Vagina (tissue), 2 donors: ENCODE measurements around the gene ADPRS. TPM values are rescaled to one million over a fixed set of nuclear protein-coding genes. Genes with fewer than 3 reads are reported as not detected.

Source experiments
- DNase-seq, 2 donors: peaks; one replicate each; pipeline ENCODE4 v3.0.0-alpha.2; 2017; ENCODE audit errors: extremely low spot score in 2 of 2
- H3K27ac ChIP-seq: fragments of 200-600 bp; sonication (generic); one replicate; pipeline ENCODE4 v1.5.1; 2019
- H3K27me3 ChIP-seq: fragments of 200-600 bp; sonication (generic); one replicate; pipeline ENCODE4 v1.5.1; 2019
- H3K36me3 ChIP-seq, 2 donors: fragments of 200-600 bp; sonication (generic); one replicate each; pipeline ENCODE4 v1.5.1; 2017 to 2019
- H3K4me1 ChIP-seq: fragments of 200-600 bp; sonication (generic); one replicate; pipeline ENCODE4 v1.5.1; 2019
- H3K4me3 ChIP-seq, 2 donors: fragments of 200-600 bp; sonication (generic); 1 replicate in 1 of 2; 2 replicates in 1 of 2; pipeline ENCODE4 v1.5.1; 2016 to 2019
- H3K9me3 ChIP-seq: fragments of 200-600 bp; sonication (generic); one replicate; pipeline ENCODE4 v1.5.1; 2019
- POLR2A ChIP-seq, 2 donors: fragments of 450-650 bp; IDR thresholded peaks; one replicate each; pipeline ENCODE4 v1.6.1; 2017; ENCODE audit warnings: antibody characterized with exemption in 2 of 2, mild to moderate bottlenecking in 2 of 2, moderate library complexity in 2 of 2
- POLR2AphosphoS5 ChIP-seq, 2 donors: sonication (generic); formaldehyde crosslinking; IDR thresholded peaks; one replicate each; pipeline ENCODE4 v1.9.0; 2017; ENCODE audit warnings: antibody characterized with exemption in 2 of 2, mild to moderate bottlenecking in 2 of 2, low read depth in 1 of 2; ENCODE audit not compliant: insufficient read depth in 1 of 2
- intact Hi-C: fragments of 100-400 bp; cut with DNase I; formaldehyde crosslinking; loops from one replicate; pipeline ENCODE4 v1.15.1; 2023
- total RNA-seq: library from RNA; depleted of rRNA; stranded (reverse); fragments of >200 nt; gene quantifications from one replicate; pipeline ENCODE4 v1.2.3, GENCODE V29; 2016
- TF ChIP-seq, protein P1 (sequence below), 3 experiments: fragments of 450-650 bp in 2 of 3; fragments of 200-600 bp in 1 of 3; sonication (generic) in 1 of 3; IDR thresholded peaks; one replicate each; pipeline ENCODE4 v1.5.1; 2017 to 2019; ENCODE audit warnings: antibody characterized with exemption in 3 of 3, mild to moderate bottlenecking in 2 of 3, moderate library complexity in 2 of 3

ADPRS gene
- total RNA-seq, 1 donor from 2014 or later: 32.2 TPM

DNA sequence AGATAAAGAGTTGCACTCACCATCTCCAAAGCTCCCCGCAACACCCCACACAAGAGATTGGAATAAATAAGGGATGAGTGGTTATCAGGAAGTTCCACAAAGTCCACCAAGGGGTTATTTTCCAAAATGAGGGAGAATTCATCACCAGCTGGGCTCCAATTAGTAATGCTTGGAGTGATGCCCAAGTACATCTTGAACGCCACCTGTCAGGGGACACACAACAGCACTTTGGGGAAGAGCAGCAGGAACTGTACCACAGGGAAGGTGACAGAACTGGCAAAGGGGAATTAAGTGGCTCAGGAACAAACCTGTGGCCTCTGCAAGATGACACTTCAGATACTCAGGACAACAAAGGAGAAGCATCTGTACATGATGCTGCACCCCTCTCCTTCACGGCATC lies 49.1 kb downstream of the ADPRS start:
- H3K27ac ChIP-seq: no peak overlapping the region
- peaks cover 66% of the 10 kb centered on the region for H3K4me1 ChIP-seq
- no peaks in the 10 kb centered on the region for H3K27me3 ChIP-seq
- no peaks in the 10 kb centered on the region for H3K9me3 ChIP-seq
- no peak overlapping the region for H3K4me3 ChIP-seq
- TF ChIP-seq POLR2A (IDR thresholded peaks at IDR 0.05): no peak
- TF ChIP-seq, protein P1, sequence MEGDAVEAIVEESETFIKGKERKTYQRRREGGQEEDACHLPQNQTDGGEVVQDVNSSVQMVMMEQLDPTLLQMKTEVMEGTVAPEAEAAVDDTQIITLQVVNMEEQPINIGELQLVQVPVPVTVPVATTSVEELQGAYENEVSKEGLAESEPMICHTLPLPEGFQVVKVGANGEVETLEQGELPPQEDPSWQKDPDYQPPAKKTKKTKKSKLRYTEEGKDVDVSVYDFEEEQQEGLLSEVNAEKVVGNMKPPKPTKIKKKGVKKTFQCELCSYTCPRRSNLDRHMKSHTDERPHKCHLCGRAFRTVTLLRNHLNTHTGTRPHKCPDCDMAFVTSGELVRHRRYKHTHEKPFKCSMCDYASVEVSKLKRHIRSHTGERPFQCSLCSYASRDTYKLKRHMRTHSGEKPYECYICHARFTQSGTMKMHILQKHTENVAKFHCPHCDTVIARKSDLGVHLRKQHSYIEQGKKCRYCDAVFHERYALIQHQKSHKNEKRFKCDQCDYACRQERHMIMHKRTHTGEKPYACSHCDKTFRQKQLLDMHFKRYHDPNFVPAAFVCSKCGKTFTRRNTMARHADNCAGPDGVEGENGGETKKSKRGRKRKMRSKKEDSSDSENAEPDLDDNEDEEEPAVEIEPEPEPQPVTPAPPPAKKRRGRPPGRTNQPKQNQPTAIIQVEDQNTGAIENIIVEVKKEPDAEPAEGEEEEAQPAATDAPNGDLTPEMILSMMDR (IDR thresholded peaks at IDR 0.05): no peak
- TF ChIP-seq POLR2AphosphoS5 (IDR thresholded peaks at IDR 0.05; ENCODE audit: insufficient read depth in 1 of 2, low read depth in 1 of 2): no peak
- DNase-seq: no peak
- H3K36me3 ChIP-seq: peaks cover 0 to 24% of the 10 kb centered on the region in 2 donors
- intact Hi-C loops: no loop called here

DNA sequence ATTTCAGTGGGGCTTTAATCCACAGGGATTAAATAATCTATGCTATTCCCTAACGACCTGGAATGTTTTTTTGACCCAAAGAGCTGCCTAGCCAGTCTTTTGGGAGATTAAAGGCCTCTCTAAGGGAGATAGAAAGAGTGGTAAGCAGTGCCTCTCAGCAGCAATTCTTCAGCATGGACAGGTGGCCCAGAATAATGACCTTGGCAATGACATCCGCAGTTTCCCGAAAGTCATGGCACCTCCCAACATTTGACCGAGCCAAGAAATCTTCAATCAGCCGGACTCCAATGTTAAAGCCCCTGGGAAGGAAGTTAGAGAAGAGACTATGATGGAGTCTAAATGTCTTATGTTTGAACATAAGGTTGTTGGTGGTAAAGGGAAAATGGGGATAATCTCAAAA lies 50.8 kb downstream of the ADPRS start:
- intact Hi-C loops: no loop called here
- peaks cover 49% of the 10 kb centered on the region for H3K4me1 ChIP-seq
- no peak overlapping the region for H3K27ac ChIP-seq
- TF ChIP-seq, protein P1 (IDR thresholded peaks at IDR 0.05): no peak
- TF ChIP-seq POLR2A (IDR thresholded peaks at IDR 0.05) (no peak), POLR2AphosphoS5 (IDR thresholded peaks at IDR 0.05; ENCODE audit: insufficient read depth in 1 of 2, low read depth in 1 of 2) (no peak)
- H3K27me3 ChIP-seq: no peaks in the 10 kb centered on the region
- DNase-seq: no peak
- no peaks in the 10 kb centered on the region for H3K9me3 ChIP-seq
- no peak overlapping the region for H3K4me3 ChIP-seq
- peaks cover 0 to 24% of the 10 kb centered on the region in 2 donors for H3K36me3 ChIP-seq

DNA sequence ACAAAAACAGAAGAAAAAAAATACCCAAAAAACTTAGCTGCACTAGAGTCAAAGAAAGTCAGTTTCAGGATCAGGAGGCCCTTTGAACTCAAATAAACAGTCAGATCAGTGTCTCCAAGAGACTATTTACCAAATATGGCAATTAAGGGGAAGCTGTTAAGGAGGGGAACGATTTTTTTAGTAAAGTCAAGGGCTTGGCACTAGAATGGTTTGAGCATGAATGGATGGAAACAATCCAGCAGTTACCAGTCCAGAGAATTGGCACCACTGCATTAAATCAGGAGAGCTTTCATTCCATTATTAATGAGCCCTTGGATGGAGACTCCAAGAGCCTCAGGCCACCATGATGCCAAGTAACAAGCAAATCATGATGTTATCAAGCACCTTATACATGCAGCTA lies 53.4 kb downstream of the ADPRS start:
- Histone ChIP-seq H3K4me3 (no peak overlapping the region), H3K36me3 (peaks cover 0 to 23% of the 10 kb centered on the region in 2 donors), H3K27ac (no peak overlapping the region), H3K9me3 (no peaks in the 10 kb centered on the region), H3K4me1 (peaks cover 29% of the 10 kb centered on the region), H3K27me3 (no peaks in the 10 kb centered on the region)
- intact Hi-C loops: no loop called here
- no peak for DNase-seq
- no peak for TF ChIP-seq POLR2AphosphoS5 (IDR thresholded peaks at IDR 0.05; ENCODE audit: insufficient read depth in 1 of 2, low read depth in 1 of 2)
- TF ChIP-seq POLR2A (IDR thresholded peaks at IDR 0.05): no peak
- TF ChIP-seq, protein P1 (IDR thresholded peaks at IDR 0.05): no peak

DNA sequence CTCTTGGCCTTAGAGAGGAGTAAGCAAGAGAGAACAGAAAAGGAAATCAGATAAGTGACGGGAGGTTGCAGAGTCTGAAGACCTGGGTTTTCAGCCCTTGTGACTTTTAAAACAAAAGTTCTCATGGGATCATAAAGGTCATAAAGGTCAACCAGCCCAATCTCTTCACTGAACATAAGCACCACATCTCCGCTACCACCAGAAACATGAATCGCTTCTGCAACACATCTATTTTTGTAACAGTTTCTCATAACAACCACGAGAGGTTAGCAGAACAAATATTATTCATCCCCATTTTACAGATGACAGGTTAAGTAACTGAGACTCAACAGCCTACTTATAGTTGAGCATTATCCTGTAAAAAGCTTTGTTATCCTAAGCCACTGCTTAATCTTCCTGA lies 54.7 kb downstream of the ADPRS start:
- Histone ChIP-seq H3K36me3 (peaks cover 0 to 12% of the 10 kb centered on the region in 2 donors), H3K27ac (no peak overlapping the region), H3K27me3 (no peaks in the 10 kb centered on the region), H3K9me3 (no peaks in the 10 kb centered on the region), H3K4me1 (peaks cover 41% of the 10 kb centered on the region), H3K4me3 (no peak overlapping the region)
- intact Hi-C loops: no loop called here
- DNase-seq: no peak
- TF ChIP-seq POLR2AphosphoS5 (IDR thresholded peaks at IDR 0.05; ENCODE audit: insufficient read depth in 1 of 2, low read depth in 1 of 2): no peak
- no peak for TF ChIP-seq POLR2A (IDR thresholded peaks at IDR 0.05)
- TF ChIP-seq, protein P1 (IDR thresholded peaks at IDR 0.05): no peak

Other genes starting within 250 kb of the ADPRS start
- 31.7 TPM for gene AGO1, start 205.7 kb upstream of the ADPRS start, total RNA-seq
- 17.2 TPM for gene AGO3, start 157.8 kb upstream of the ADPRS start, total RNA-seq
- not detected for gene TEKT2, start 4.8 kb upstream of the ADPRS start, total RNA-seq
- gene COL8A2, start 36.3 kb downstream of the ADPRS start, total RNA-seq: 6.4 TPM
- gene TRAPPC3, start 60.6 kb downstream of the ADPRS start, total RNA-seq: 52.1 TPM
- 93.8 TPM for gene MAP7D1, start 67.3 kb downstream of the ADPRS start, total RNA-seq
- 57.7 TPM for gene THRAP3, start 135.6 kb downstream of the ADPRS start, total RNA-seq
- gene SH3D21, start 217.5 kb downstream of the ADPRS start, total RNA-seq: 17.2 TPM
- gene EVA1B, start 234.8 kb downstream of the ADPRS start, total RNA-seq: 101 TPM